Panc1 (cell line): Measurements from ENCODE around the gene OTUD7B. TPM values are rescaled to one million over a fixed set of nuclear protein-coding genes. Genes with fewer than 3 reads are reported as not detected.

Source experiments
- ATAC-seq: fragments of 200-7000 bp; cut with Tn5 transposase; 2 replicates; pipeline ENCODE4 v1.9.1; 2020; ENCODE audit warnings: mild to moderate bottlenecking, moderate library complexity
- BruUV-seq: library from RNA; stranded (reverse); fragments of 400-500 nt; replicated peaks from 2 replicates; lab custom pipeline; 2021; lab: Mats Ljungman, UMichigan
- CTCF ChIA-PET: fragments of 300-600 bp; sonication (Branson Sonifier 250); formaldehyde crosslinking; loops from one replicate; lab custom pipeline; 2022; ENCODE audit warnings: antibody characterized with exemption; lab: Charles Lee
- POLR2A ChIA-PET: fragments of 300-600 bp; sonication (Branson Sonifier 250); formaldehyde crosslinking; loops from one replicate; lab custom pipeline; 2022; ENCODE audit warnings: antibody characterized with exemption; lab: Charles Lee
- DNase-seq: peaks from one replicate; pipeline ENCODE4 v3.0.0-alpha.2; 2010; ENCODE audit warnings: low read depth, low spot score
- H3K27ac ChIP-seq: 2 replicates; pipeline ENCODE4 v1.5.1; 2011; ENCODE audit warnings: mild to moderate bottlenecking, low read length, inconsistent platforms
- H3K27me3 ChIP-seq: fragments of 200-500 bp; sonication (Bioruptor generic); 2 replicates; pipeline ENCODE4 v1.6.0; 2014; ENCODE audit warnings: low read length, inconsistent platforms; ENCODE audit not compliant: control insufficient read depth, insufficient read depth
- H3K36me3 ChIP-seq: fragments of 200-500 bp; sonication (Bioruptor generic); 2 replicates; pipeline ENCODE4 v1.5.1; 2014; ENCODE audit warnings: inconsistent platforms, mild to moderate bottlenecking, low read length, moderate library complexity; ENCODE audit not compliant: control insufficient read depth, insufficient read depth
- H3K4me1 ChIP-seq: 2 replicates; pipeline ENCODE4 v1.5.1; 2011; ENCODE audit warnings: inconsistent platforms, mild to moderate bottlenecking, low read length, moderate library complexity; ENCODE audit not compliant: control insufficient read depth, insufficient read depth
- H3K4me3 ChIP-seq, 2 experiments: 2 replicates each; pipeline ENCODE4 v1.5.1; 2011 to 2012; ENCODE audit warnings: low read depth in 2 of 2, low read length in 2 of 2, mild to moderate bottlenecking in 2 of 2, inconsistent platforms in 1 of 2, moderate library complexity in 1 of 2
- H3K9me3 ChIP-seq: fragments of 200-500 bp; sonication (Bioruptor generic); 2 replicates; pipeline ENCODE4 v1.5.1; 2014; ENCODE audit warnings: low read depth, mild to moderate bottlenecking, inconsistent platforms, low read length, moderate library complexity; ENCODE audit not compliant: control insufficient read depth, insufficient read depth
- POLR2AphosphoS5 ChIP-seq: IDR thresholded peaks from 2 replicates; pipeline ENCODE4 v1.6.1; 2012; ENCODE audit warnings: mild to moderate bottlenecking, low read depth, low read length, moderate library complexity
- SIN3A ChIP-seq: IDR thresholded peaks from 2 replicates; pipeline ENCODE4 v1.6.1; 2012; ENCODE audit warnings: low read depth, mild to moderate bottlenecking, low read length, moderate library complexity, borderline replicate concordance; ENCODE audit not compliant: insufficient read depth
- TCF7L2 ChIP-seq: IDR thresholded peaks from 2 replicates; pipeline ENCODE4 v1.6.1; 2011; ENCODE audit warnings: mild to moderate bottlenecking, low read depth, low read length, inconsistent platforms
- in situ Hi-C: cut with HindIII; loops from 2 replicates; pipeline ENCODE4 v1.10.0; 2016; ENCODE audit warnings: low sequenced_read_pairs, low pct_unique_long_range_greater_than_20kb
- intact Hi-C: fragments of 100-400 bp; cut with micrococcal nuclease; formaldehyde crosslinking; loops from one replicate; pipeline ENCODE4 v1.10.0; 2022; ENCODE audit not compliant: unreplicated experiment
- total RNA-seq: library from RNA; stranded (reverse); gene quantifications from one replicate; pipeline ENCODE4 v1.2.1, GENCODE V29; 2021; ENCODE audit not compliant: unreplicated experiment
- TF ChIP-seq, protein P1 (sequence below), 2 experiments: IDR thresholded peaks; 2 replicates each; pipeline ENCODE4 v1.6.1; 2011 to 2012; ENCODE audit warnings: low read depth in 2 of 2, control low read depth in 1 of 2, low read length in 1 of 2, mild to moderate bottlenecking in 1 of 2, moderate library complexity in 1 of 2; ENCODE audit not compliant: insufficient read depth in 1 of 2
- TF ChIP-seq, protein P2 (sequence below): fragments of 450-650 bp; IDR thresholded peaks from 2 replicates; pipeline ENCODE4 v1.5.1; 2017; ENCODE audit warnings: mild to moderate bottlenecking

Gene OTUD7B
- total RNA-seq, 1 experiment from 2014 or later = 24.1 TPM

- TSS peak; percentile 88 for BruUV-seq
- Histone ChIP-seq H3K36me3 (peaks cover 28% of the 10 kb centered on the region), H3K4me1 (peaks cover 25% of the 10 kb centered on the region), H3K9me3 (no peaks in the 10 kb centered on the region), H3K27ac (peak overlapping the region; percentile 99; the same call in 1 of the 2 replicates), H3K27me3 (no peaks in the 10 kb centered on the region), H3K4me3 (peak overlapping the region; percentile 79 to 93)
- ChIA-PET POLR2A (no interaction called here), CTCF (no interaction called here)
- in situ Hi-C loops = no loop called here
- DNase-seq (no peak), ATAC-seq (no peak)
- intact Hi-C loops = no loop called here
- TF ChIP-seq SIN3A (no peak), POLR2AphosphoS5 (no peak), TCF7L2 (no peak)
Measured at GRCh38 chr1:149926296-149926695, 84.2 kb downstream of the OTUD7B start.

GRCh38 chr1:149925751-149926150, 84.8 kb downstream of the OTUD7B start:
- Histone ChIP-seq H3K27ac (no peak overlapping the region), H3K4me1 (peaks cover 25% of the 10 kb centered on the region), H3K4me3 (peak overlapping the region; percentile 79 to 93), H3K27me3 (no peaks in the 10 kb centered on the region), H3K9me3 (no peaks in the 10 kb centered on the region), H3K36me3 (peaks cover 28% of the 10 kb centered on the region)
- in situ Hi-C loops = no loop called here
- no TSS peak for BruUV-seq
- no peak for DNase-seq
- no peak for TF ChIP-seq SIN3A
- TF ChIP-seq TCF7L2 = no peak
- TF ChIP-seq, protein P1, sequence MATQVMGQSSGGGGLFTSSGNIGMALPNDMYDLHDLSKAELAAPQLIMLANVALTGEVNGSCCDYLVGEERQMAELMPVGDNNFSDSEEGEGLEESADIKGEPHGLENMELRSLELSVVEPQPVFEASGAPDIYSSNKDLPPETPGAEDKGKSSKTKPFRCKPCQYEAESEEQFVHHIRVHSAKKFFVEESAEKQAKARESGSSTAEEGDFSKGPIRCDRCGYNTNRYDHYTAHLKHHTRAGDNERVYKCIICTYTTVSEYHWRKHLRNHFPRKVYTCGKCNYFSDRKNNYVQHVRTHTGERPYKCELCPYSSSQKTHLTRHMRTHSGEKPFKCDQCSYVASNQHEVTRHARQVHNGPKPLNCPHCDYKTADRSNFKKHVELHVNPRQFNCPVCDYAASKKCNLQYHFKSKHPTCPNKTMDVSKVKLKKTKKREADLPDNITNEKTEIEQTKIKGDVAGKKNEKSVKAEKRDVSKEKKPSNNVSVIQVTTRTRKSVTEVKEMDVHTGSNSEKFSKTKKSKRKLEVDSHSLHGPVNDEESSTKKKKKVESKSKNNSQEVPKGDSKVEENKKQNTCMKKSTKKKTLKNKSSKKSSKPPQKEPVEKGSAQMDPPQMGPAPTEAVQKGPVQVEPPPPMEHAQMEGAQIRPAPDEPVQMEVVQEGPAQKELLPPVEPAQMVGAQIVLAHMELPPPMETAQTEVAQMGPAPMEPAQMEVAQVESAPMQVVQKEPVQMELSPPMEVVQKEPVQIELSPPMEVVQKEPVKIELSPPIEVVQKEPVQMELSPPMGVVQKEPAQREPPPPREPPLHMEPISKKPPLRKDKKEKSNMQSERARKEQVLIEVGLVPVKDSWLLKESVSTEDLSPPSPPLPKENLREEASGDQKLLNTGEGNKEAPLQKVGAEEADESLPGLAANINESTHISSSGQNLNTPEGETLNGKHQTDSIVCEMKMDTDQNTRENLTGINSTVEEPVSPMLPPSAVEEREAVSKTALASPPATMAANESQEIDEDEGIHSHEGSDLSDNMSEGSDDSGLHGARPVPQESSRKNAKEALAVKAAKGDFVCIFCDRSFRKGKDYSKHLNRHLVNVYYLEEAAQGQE (IDR thresholded peaks at IDR 0.05; ENCODE audit: insufficient read depth in 1 of 2, low read depth in 2 of 2, low read length in 1 of 2) = no peak
- TF ChIP-seq, protein P2, sequence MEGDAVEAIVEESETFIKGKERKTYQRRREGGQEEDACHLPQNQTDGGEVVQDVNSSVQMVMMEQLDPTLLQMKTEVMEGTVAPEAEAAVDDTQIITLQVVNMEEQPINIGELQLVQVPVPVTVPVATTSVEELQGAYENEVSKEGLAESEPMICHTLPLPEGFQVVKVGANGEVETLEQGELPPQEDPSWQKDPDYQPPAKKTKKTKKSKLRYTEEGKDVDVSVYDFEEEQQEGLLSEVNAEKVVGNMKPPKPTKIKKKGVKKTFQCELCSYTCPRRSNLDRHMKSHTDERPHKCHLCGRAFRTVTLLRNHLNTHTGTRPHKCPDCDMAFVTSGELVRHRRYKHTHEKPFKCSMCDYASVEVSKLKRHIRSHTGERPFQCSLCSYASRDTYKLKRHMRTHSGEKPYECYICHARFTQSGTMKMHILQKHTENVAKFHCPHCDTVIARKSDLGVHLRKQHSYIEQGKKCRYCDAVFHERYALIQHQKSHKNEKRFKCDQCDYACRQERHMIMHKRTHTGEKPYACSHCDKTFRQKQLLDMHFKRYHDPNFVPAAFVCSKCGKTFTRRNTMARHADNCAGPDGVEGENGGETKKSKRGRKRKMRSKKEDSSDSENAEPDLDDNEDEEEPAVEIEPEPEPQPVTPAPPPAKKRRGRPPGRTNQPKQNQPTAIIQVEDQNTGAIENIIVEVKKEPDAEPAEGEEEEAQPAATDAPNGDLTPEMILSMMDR = no peak
- intact Hi-C loops = no loop called here
- POLR2A ChIA-PET = no interaction called here
- CTCF ChIA-PET = no interaction called here
- no peak for ATAC-seq

DNA sequence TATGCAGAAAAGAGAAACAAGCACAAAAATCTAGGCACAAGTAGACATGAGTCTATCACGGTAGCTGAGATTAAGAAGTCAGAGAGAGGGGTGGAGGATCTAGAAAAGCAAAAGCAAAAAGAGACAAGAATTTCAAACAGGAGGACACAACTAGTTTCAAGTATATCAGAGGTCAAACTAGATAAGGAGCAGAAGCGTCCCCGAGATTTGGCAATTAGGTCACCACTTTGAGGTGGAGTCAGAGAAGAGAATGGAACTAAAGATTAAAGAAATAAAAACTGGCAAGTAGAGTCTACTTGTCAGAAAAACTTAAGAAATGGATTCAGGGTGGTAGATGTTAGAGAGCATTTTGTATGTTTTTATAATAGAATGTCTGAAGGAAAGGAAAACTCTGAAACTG, 85.2 kb downstream of the OTUD7B start:
- Histone ChIP-seq H3K36me3 (peaks cover 28% of the 10 kb centered on the region), H3K4me1 (peaks cover 25% of the 10 kb centered on the region), H3K27me3 (no peaks in the 10 kb centered on the region), H3K9me3 (no peaks in the 10 kb centered on the region), H3K4me3 (peak overlapping the region; percentile 79 to 93; a peak in 1 of 4 replicates), H3K27ac (no peak overlapping the region)
- DNase-seq (no peak), ATAC-seq (no peak)
- TF ChIP-seq TCF7L2 = no peak
- TF ChIP-seq POLR2AphosphoS5 = no peak
- no peak for TF ChIP-seq SIN3A
- TF ChIP-seq, protein P2 = no peak
- ChIA-PET POLR2A (no interaction called here), CTCF (no interaction called here)
- intact Hi-C loops = no loop called here
- in situ Hi-C loops = no loop called here
- BruUV-seq = no TSS peak
